SK-N-SH (cell line): ENCODE measurements around the gene SEMA4F. TPM values are rescaled to one million over a fixed set of nuclear protein-coding genes. Genes with fewer than 3 reads are reported as not detected.

Experiments used
- CTCF ChIA-PET: fragments of 300-600, 350-600 bp; formaldehyde crosslinking; extraction: SDS; loops from one replicate; lab custom pipeline; 2021; lab: Yijun Ruan, JAX
- POLR2A ChIA-PET: fragments of 350-600 bp; sonication (Branson Sonifier 250); formaldehyde crosslinking; extraction: SDS; loops from one replicate; lab custom pipeline; 2020; ENCODE audit warnings: antibody characterized with exemption, inconsistent platforms; lab: Yijun Ruan, JAX
- DNase-seq: peaks from one replicate; pipeline ENCODE4 v3.0.0; 2012
- H2AFZ ChIP-seq: fragments of 200-600 bp; sonication (generic); 2 replicates; pipeline ENCODE4 v1.8.1; 2016; ENCODE audit warnings: antibody characterized with exemption, mild to moderate bottlenecking, low read depth
- H3F3A ChIP-seq: fragments of 200-600 bp; sonication (generic); replicated peaks from 2 replicates; pipeline ENCODE3; 2016; ENCODE audit warnings: antibody characterized with exemption, mild to moderate bottlenecking; ENCODE audit not compliant: insufficient read depth
- H3K27ac ChIP-seq, 2 experiments: fragments of 200-500 bp in 1 of 2; fragments of 200-600 bp in 1 of 2; sonication (Bioruptor generic) in 1 of 2; sonication (generic), shearing (Covaris generic) in 1 of 2; 2 replicates each; pipeline versions ENCODE4 v1.5.1 to v1.6.1; 2014 to 2016; ENCODE audit warnings: low read depth in 2 of 2, inconsistent platforms in 1 of 2, low read length in 1 of 2, mild to moderate bottlenecking in 1 of 2, mixed read lengths in 1 of 2
- H3K27me3 ChIP-seq: fragments of 200-600 bp; sonication (generic), shearing (Covaris generic); 2 replicates; pipeline ENCODE4 v1.6.1; 2016; ENCODE audit warnings: mixed run types; ENCODE audit not compliant: insufficient read depth
- H3K36me3 ChIP-seq, 2 experiments: fragments of 200-500 bp in 1 of 2; fragments of 200-600 bp in 1 of 2; sonication (Bioruptor generic) in 1 of 2; sonication (generic) in 1 of 2; replicated peaks in 1 of 2; 2 replicates each; pipeline versions ENCODE3 to v1.5.1; 2014 to 2016; ENCODE audit warnings: low read length in 1 of 2, mild to moderate bottlenecking in 1 of 2; ENCODE audit not compliant: insufficient read depth in 2 of 2, control insufficient read depth in 1 of 2
- H3K4me1 ChIP-seq, 2 experiments: fragments of 200-500 bp in 1 of 2; fragments of 200-600 bp in 1 of 2; sonication (Bioruptor generic) in 1 of 2; sonication (generic), shearing (Covaris generic) in 1 of 2; 2 replicates each; pipeline versions ENCODE4 v1.5.1 to v1.6.1; 2014 to 2016; ENCODE audit warnings: low read depth in 1 of 2, low read length in 1 of 2, mixed run types in 1 of 2; ENCODE audit not compliant: insufficient read depth in 2 of 2, control insufficient read depth in 1 of 2
- H3K4me2 ChIP-seq: fragments of 200-600 bp; sonication (generic), shearing (Covaris generic); 2 replicates; pipeline ENCODE4 v1.6.1; 2017; ENCODE audit warnings: mixed run types
- H3K4me3 ChIP-seq, 2 experiments: fragments of 200-500 bp in 1 of 2; fragments of 200-600 bp in 1 of 2; sonication (Bioruptor generic) in 1 of 2; sonication (generic), shearing (Covaris generic) in 1 of 2; 2 replicates each; pipeline versions ENCODE4 v1.5.1 to v1.8.1; 2014 to 2016; ENCODE audit warnings: low read depth in 2 of 2, inconsistent platforms in 1 of 2, low read length in 1 of 2, mild to moderate bottlenecking in 1 of 2, mixed read lengths in 1 of 2, moderate library complexity in 1 of 2
- H3K79me2 ChIP-seq: fragments of 200-600 bp; sonication (generic); 2 replicates; pipeline ENCODE4 v1.8.1; 2017; ENCODE audit warnings: mild to moderate bottlenecking; ENCODE audit not compliant: insufficient read depth
- H3K9ac ChIP-seq: fragments of 200-600 bp; sonication (generic); 2 replicates; pipeline ENCODE4 v1.6.1; 2017; ENCODE audit warnings: mixed run types
- H3K9me2 ChIP-seq: fragments of 200-600 bp; sonication (generic); 2 replicates; pipeline ENCODE4 v1.6.1; 2017; ENCODE audit warnings: mixed run types
- H3K9me3 ChIP-seq: fragments of 200-600 bp; sonication (generic); 2 replicates; pipeline ENCODE4 v1.6.1; 2017; ENCODE audit warnings: mixed run types, mild to moderate bottlenecking, moderate library complexity
- H4K20me1 ChIP-seq: fragments of 200-600 bp; sonication (generic); 2 replicates; pipeline ENCODE4 v1.6.1; 2017; ENCODE audit warnings: mild to moderate bottlenecking, mixed run types; ENCODE audit not compliant: insufficient read depth
- CHD2 ChIP-seq: fragments of 150-350 bp; IDR thresholded peaks from 2 replicates; pipeline ENCODE4 v1.6.1; 2018; ENCODE audit warnings: low read length; ENCODE audit not compliant: partially characterized antibody
- ELF1 ChIP-seq: IDR thresholded peaks from 2 replicates; pipeline ENCODE4 v1.4.0; 2012
- FOSL2 ChIP-seq: IDR thresholded peaks from 2 replicates; pipeline ENCODE4 v1.4.0; 2012; ENCODE audit warnings: low read depth, mild to moderate bottlenecking, moderate library complexity, borderline replicate concordance
- GABPA ChIP-seq: IDR thresholded peaks from 2 replicates; pipeline ENCODE4 v1.4.0; 2012; ENCODE audit warnings: low read depth, mild to moderate bottlenecking
- RAD21 ChIP-seq: IDR thresholded peaks from 2 replicates; pipeline ENCODE4 v1.6.1; 2012; ENCODE audit warnings: mild to moderate bottlenecking, low read length
- RCOR1 ChIP-seq: fragments of 150-350 bp; IDR thresholded peaks from 2 replicates; pipeline ENCODE4 v1.6.1; 2017; ENCODE audit warnings: antibody characterized with exemption, low read length
- RFX5 ChIP-seq: IDR thresholded peaks from 2 replicates; pipeline ENCODE4 v1.6.1; 2012; ENCODE audit warnings: mild to moderate bottlenecking, improper control_type of control experiment, low read length
- RXRA ChIP-seq: IDR thresholded peaks from 2 replicates; pipeline ENCODE4 v1.4.0; 2012; ENCODE audit warnings: low read depth, mild to moderate bottlenecking, borderline replicate concordance
- SIN3A ChIP-seq: IDR thresholded peaks from 2 replicates; pipeline ENCODE4 v1.6.1; 2012; ENCODE audit warnings: low read depth, mild to moderate bottlenecking, low read length, moderate library complexity, borderline replicate concordance
- SMC3 ChIP-seq: IDR thresholded peaks from 2 replicates; pipeline ENCODE4 v1.6.1; 2012; ENCODE audit warnings: low read depth, low read length, improper control_type of control experiment
- TAF1 ChIP-seq: IDR thresholded peaks from 2 replicates; pipeline ENCODE4 v1.6.1; 2012; ENCODE audit warnings: low read depth, mild to moderate bottlenecking, low read length, moderate library complexity, borderline replicate concordance
- TEAD4 ChIP-seq: IDR thresholded peaks from 2 replicates; pipeline ENCODE4 v1.4.0; 2012; ENCODE audit warnings: mild to moderate bottlenecking, borderline replicate concordance; ENCODE audit not compliant: insufficient read depth
- USF1 ChIP-seq: IDR thresholded peaks from 2 replicates; pipeline ENCODE4 v1.4.0; 2012; ENCODE audit warnings: low read depth, borderline replicate concordance
- YY1 ChIP-seq: IDR thresholded peaks from 2 replicates; pipeline ENCODE4 v1.4.0; 2012; ENCODE audit warnings: low read depth, mild to moderate bottlenecking
- WGBS: methylation state at CpG from one replicate; pipeline ENCODE4 v1.1.6; 2017; ENCODE audit warnings: low lambda C conversion rate; 5-methylcytosine and 5-hydroxymethylcytosine counted together
- polyA plus RNA-seq, 3 experiments: library from polyadenylated mRNA; depleted of rRNA; stranded (reverse); fragments of >200 nt; gene quantifications; 2 replicates each; pipeline ENCODE4 v1.2.3, GENCODE V29; 2012
- TF ChIP-seq, protein P1 (sequence below): fragments of 200-600 bp; sonication (generic); IDR thresholded peaks from 2 replicates; pipeline ENCODE4 v1.6.1; 2017; ENCODE audit warnings: antibody characterized with exemption, mild to moderate bottlenecking, moderate library complexity
- TF ChIP-seq, protein P2 (sequence below): fragments of 150-350 bp; IDR thresholded peaks from 2 replicates; pipeline ENCODE4 v1.6.1; 2017; ENCODE audit warnings: antibody characterized with exemption, low read length, low read depth, borderline replicate concordance
- TF ChIP-seq, protein P3 (sequence below): IDR thresholded peaks from 2 replicates; pipeline ENCODE4 v1.4.0; 2012; ENCODE audit warnings: low read depth

SEMA4F gene
- polyA plus RNA-seq, 1 of the 3 experiments (the other 2 are of a cell fraction): 17.3 TPM

DNA sequence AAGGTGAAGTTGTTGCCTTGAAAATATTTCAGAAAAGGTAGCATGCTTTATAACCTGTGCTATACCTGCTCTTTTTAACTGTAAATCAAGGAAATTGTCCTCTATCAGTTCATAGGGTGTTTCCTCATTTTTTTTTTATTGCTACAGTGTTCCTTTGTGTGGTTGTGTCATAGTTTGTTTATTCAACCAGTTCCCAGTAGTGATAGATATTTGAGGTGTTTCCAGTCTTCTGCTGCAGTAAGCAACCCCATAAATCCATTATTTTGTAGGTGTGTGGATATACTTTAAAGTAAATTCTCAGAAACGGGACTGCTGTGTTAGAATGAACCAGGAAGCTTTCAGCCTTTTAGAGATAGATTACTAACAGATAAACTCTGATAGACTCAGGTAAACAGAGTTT lies 39.6 kb downstream of the SEMA4F start:
- Histone ChIP-seq H4K20me1 (no peaks in the 10 kb centered on the region), H3K9me2 (no peaks in the 10 kb centered on the region), H3K4me3 (no peak overlapping the region), H3K27ac (no peak overlapping the region), H3K9me3 (no peaks in the 10 kb centered on the region), H3K4me1 (no peaks in the 10 kb centered on the region; a peak in 1 of 4 replicates), H3K4me2 (no peak overlapping the region), H3K9ac (no peak overlapping the region), H3F3A (no peaks in the 10 kb centered on the region), H3K27me3 (no peaks in the 10 kb centered on the region), H2AFZ (no peak overlapping the region), H3K36me3 (no peaks in the 10 kb centered on the region), H3K79me2 (no peaks in the 10 kb centered on the region)
- ChIA-PET CTCF (interaction anchor here (1.9 kb wide), 1 partner anchor 182 kb away, joined by 13 read pairs; no protein-coding TSS in a partner anchor), POLR2A (no interaction called here)
- WGBS: 52% methylated on average over 1 of the region's 1 CpG
- TF ChIP-seq GABPA (no peak), FOSL2 (no peak), SMC3 (no peak), TEAD4 (no peak), YY1 (no peak), TAF1 (no peak), SIN3A (no peak), CHD2 (no peak), RFX5 (no peak), RAD21 (no peak), RXRA (no peak), RCOR1 (no peak), ELF1 (no peak), USF1 (no peak)
- TF ChIP-seq, protein P1, sequence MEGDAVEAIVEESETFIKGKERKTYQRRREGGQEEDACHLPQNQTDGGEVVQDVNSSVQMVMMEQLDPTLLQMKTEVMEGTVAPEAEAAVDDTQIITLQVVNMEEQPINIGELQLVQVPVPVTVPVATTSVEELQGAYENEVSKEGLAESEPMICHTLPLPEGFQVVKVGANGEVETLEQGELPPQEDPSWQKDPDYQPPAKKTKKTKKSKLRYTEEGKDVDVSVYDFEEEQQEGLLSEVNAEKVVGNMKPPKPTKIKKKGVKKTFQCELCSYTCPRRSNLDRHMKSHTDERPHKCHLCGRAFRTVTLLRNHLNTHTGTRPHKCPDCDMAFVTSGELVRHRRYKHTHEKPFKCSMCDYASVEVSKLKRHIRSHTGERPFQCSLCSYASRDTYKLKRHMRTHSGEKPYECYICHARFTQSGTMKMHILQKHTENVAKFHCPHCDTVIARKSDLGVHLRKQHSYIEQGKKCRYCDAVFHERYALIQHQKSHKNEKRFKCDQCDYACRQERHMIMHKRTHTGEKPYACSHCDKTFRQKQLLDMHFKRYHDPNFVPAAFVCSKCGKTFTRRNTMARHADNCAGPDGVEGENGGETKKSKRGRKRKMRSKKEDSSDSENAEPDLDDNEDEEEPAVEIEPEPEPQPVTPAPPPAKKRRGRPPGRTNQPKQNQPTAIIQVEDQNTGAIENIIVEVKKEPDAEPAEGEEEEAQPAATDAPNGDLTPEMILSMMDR: no peak
- TF ChIP-seq, protein P2, sequence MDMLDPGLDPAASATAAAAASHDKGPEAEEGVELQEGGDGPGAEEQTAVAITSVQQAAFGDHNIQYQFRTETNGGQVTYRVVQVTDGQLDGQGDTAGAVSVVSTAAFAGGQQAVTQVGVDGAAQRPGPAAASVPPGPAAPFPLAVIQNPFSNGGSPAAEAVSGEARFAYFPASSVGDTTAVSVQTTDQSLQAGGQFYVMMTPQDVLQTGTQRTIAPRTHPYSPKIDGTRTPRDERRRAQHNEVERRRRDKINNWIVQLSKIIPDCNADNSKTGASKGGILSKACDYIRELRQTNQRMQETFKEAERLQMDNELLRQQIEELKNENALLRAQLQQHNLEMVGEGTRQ: no peak
- TF ChIP-seq, protein P3, sequence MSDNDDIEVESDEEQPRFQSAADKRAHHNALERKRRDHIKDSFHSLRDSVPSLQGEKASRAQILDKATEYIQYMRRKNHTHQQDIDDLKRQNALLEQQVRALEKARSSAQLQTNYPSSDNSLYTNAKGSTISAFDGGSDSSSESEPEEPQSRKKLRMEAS: no peak
- DNase-seq: no peak
